Hematopoietic multipotent progenitor cell treated with erythropoietin and hydrocortisone succinate and interleukin-3 and kit ligand, for 4 days (in vitro differentiated cells): ENCODE measurements around the gene PKP2.
"Not testable (repeated sequence)": the region's sequence is repeated elsewhere in the genome, so short reads cannot be mapped to it uniquely, and the experiment has no call there.

Source experiments
- DNase-seq: peaks from one replicate; pipeline ENCODE4 v3.0.0-alpha.2; 2015

PKP2 gene

DNA sequence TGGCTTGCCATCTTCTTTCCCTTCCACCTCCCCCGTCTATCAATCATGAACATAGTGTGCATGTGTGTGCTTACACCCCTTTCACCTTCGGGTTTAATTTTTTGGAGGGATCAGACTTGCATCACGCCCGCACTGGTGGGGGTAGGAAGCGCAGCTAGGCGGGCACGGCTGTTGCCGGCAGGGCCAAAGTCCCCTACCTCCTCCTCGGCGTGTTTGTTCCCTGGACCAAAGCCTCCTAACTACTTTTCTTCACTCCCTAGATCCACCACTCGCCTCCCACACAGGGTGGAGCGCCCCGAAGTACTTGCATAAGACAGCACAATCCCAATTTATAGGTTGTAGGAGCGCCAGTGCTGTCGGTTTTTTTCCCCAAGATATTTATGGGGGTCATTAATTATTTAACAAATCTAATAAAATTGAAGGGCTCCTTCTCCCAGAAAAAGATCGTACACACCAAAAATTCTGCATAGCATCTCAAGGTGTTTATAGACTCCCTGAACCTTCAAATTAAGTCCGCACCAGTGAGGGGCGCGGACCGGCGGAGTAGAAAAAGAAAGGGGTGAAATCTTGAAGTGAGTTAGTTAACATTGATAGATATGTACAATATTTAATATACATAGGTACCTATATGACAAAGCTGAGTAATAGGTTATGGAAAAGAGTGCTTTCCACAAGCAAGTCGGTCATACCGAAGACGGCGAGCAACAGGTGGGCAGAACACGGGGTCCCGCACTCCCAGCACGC, 717 bp downstream of the PKP2 start:
- peak; percentile 56 for DNase-seq

DNA sequence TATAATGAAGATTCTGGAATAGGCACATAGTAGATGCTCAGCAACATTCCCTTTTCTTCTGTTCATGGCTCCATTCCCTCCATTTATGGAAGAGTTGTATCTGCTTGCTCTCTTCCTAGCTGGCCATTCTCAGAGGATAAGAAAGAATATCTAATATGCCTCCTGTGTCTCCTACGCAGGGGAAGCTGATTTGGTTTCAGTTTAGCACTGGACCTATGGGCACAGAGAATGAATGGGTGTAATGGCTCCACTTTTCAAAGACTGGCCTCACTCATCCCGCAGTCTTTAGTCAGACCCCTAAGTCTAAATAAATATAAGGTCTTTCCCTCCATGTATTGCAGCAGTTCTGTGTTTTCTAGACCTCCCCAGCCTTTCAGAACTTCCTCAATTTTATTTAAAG, 2.0 kb downstream of the PKP2 start:
- peak; percentile 7 for DNase-seq

GRCh38 chr12:32893458-32893857, 3.1 kb downstream of the PKP2 start:
- peak; percentile 34 for DNase-seq

DNA sequence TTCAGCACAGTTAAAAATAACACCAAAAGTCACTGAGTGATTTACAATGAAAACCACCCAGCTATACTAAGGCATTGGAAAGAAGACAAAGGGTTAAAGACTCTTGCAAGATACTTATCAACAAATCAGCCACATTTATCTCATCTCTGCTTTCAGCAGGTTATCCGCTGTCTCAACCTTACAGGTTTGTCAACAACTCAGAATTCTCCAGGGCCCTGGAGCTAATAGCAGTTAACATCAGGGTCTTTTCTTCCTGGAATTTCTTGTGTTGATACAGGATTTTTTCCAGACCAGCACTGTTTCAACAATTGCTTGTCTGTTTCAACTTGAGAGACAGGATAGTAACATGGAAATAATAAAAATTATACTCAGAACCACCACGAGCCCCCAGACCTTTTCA, 3.5 kb downstream of the PKP2 start:
- peak; percentile 4 for DNase-seq

DNA sequence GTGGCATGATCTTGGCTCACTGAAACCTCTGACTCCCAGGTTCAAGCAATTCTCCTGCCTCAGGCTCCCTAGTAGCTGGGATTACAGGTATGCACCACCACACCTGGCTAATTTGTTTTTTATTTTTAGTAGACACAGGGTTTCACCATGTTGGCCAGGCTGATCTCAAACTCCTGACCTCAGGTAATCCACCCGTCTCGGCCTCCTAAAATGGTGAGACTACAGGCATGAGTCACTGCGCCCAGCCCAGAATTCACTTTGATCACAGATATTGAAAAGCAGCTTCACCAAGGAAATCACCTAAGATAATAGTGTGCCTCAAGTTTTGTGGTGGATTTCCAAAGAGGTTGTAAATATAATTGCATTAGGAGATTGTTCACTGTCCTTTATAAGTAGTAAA, 4.2 kb downstream of the PKP2 start:
- not testable (repeated sequence) for DNase-seq

DNA sequence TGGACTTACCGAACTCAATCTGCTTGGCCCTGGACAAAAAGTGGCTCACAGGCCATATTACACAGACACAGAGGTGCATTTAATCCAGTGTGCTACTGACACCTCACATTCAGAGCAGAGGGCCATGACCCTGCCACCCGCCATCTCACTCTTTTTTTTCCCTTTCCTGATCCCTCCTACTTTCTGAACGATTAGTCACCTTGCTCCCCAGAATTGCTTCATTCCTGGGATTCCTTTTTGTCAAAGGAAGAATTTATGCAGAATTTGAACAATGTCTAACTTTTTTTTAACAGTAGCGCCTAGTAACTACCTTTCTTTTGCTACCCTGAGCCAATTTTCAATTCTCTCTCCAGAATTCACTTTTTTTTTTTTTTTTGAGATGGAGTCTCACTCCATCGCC, 4.6 kb downstream of the PKP2 start:
- no peak for DNase-seq

DNA sequence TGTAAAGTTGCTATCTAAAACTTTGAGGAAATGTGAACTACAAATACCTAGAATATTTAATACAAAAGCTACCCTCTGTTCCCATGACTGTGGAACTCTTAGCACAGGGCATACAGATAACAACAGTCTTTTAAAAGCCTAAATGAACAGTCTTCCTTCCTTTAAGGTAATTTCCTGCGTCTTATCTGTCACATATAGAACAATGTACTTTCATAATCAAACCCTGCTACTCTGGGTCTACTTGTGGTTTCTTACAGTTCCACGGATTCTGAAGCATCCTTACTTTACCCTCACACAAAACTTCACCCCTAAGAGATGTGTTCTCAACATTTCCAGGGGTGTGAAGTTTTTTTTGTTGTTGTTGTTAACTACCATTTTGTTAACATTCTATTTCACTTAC, 5.1 kb downstream of the PKP2 start:
- DNase-seq = peak; percentile 4

- no peak for DNase-seq
These were observed 7.4 kb downstream of the PKP2 start for GRCh38 chr12:32889011-32889760.

- DNase-seq = no peak
These were observed 9.5 kb downstream of the PKP2 start for GRCh38 chr12:32887058-32887457.

DNA sequence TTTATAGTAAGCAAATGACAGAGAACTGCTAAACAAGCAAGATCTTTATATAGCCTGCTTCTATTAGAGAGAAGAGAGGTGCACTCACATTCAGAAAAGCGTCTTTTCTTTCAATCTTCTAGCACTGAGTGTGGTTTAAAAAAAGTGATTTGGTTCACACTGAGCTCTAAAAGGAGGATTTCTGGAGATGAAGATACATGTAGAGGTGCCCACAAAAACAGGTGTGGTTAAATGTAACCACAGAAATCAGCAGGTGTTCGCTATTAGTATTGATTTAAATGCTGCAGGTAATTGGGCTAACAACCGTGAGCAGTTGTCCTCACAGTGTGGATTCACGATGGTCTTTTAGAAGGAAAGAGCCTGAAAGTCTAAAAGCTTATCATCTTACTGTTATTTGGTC, 10.7 kb downstream of the PKP2 start:
- DNase-seq = no peak

DNA sequence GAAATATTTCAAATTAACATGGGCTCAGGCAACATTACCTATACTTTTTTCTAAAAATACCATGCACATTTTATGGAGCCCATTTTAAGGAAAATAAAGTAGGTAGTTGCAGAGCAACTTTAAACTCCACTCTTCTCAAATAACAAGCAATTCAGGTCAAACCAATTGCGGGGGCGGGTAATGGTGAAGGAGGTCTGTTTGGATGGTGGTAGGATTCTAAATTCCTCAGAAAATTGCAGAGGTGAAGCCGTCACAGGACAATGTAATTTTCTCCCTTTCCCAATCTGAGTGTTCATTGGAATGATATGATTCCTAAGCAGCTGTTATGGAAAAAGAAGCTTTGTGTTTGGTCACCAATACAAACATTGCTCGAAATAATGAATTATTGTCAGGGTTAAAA, 11.6 kb downstream of the PKP2 start:
- DNase-seq = no peak

DNA sequence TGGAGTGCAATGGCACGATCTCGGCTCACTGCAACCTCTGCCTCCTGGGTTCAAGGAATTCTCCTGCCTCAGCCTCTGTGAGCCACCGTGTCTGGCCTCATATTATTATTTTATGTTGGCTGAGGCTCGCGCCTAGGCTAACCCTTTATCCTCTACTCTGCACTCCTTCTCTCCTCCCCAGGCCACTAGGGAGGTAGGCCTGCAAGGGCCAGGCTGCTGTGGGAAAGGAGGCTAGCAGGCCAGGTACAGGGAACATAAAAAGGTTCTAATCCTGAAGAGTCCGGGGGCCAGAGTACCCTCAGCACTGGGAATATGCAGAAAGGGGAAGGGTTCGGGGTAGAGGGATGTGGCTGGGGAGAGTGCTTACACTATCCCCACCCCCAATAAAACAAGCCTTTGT, 14.9 kb downstream of the PKP2 start:
- DNase-seq = no peak

DNA sequence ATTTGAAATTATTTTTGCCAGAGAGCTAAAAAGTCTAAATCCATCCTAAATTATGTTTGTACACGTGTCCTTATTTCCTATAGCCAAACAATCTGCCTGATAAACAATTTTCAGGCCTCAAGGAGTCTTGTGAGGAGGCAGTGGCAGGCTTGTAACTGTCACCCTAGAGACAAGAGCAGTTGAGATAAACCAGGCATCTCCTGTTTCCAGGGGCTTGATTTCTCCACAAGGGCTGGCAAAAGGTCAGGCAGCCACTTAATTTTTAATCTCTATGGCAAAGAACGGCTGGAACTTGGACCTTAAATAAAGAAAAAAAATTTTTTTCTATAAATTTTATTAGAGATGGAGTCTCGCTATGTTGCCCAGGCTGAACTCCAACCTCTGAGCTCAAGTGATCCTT, 15.5 kb downstream of the PKP2 start:
- DNase-seq = no peak

- DNase-seq = not testable (repeated sequence)
These were observed 17.5 kb downstream of the PKP2 start for GRCh38 chr12:32879066-32879465.

GRCh38 chr12:32877601-32878459, 18.7 kb downstream of the PKP2 start:
- no peak for DNase-seq

GRCh38 chr12:32876004-32876403, 20.6 kb downstream of the PKP2 start:
- peak; percentile 24 for DNase-seq

- DNase-seq = no peak
These were observed 21.6 kb downstream of the PKP2 start for GRCh38 chr12:32874975-32875374.

- DNase-seq = no peak
These were observed 22.5 kb downstream of the PKP2 start for GRCh38 chr12:32874078-32874477.

- DNase-seq = not testable (repeated sequence)
These were observed 24.2 kb downstream of the PKP2 start for GRCh38 chr12:32872416-32872815.

- DNase-seq = no peak
These were observed 25.9 kb downstream of the PKP2 start for GRCh38 chr12:32870716-32871115.

DNA sequence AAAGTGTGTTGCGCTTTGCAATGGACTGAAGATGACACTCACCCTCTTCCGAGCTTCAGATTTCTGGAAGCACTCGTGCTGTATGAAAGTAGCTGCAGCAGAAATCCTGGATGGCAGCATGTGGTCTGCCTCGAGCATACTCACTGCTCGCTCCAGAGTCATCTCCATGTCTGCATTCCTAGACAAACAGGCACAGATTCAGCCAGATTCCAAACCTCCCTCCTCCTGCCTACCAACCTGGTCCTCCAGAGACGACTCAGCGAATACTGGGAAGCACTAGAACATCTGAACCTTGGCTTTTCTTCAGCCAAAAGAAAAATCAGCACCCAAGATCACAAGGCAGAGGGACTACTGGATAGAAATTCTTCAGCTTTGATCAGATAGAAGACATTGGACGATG, 27.7 kb downstream of the PKP2 start:
- DNase-seq = no peak

- DNase-seq = no peak
These were observed 31.8 kb downstream of the PKP2 start for GRCh38 chr12:32864731-32865130.

GRCh38 chr12:32863128-32863527, 33.4 kb downstream of the PKP2 start:
- DNase-seq = no peak

DNA sequence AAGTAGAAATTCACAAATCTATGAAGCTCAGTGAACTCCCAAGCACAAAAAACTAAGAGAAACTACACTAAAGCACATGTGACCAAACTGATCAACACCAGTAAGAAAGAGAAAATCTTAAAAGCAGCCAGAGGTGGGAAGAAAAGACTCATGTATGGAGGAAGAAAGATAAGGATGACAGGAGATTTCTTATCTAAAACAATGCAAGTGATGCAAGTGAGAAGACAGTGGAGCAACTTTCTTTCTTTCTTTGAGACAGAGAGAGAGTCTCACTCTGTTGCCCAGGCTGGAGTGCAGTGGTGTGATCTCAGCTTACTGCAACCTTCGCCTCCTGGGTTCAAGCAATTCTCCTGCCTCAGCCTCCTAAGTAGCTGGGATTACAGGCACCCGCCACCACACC, 34.9 kb downstream of the PKP2 start:
- DNase-seq = peak; percentile 20
